ENCODE results near the gene ZNF296. TPM values are rescaled to one million over a fixed set of nuclear protein-coding genes. Genes with fewer than 3 reads are reported as not detected.

Gene ZNF296
- total and polyA plus RNA-seq, 2 donors (not counting 3 experiments of a cell fraction or from before 2014, with no cell fraction given) = 0.35 to 1.8 TPM

DNA sequence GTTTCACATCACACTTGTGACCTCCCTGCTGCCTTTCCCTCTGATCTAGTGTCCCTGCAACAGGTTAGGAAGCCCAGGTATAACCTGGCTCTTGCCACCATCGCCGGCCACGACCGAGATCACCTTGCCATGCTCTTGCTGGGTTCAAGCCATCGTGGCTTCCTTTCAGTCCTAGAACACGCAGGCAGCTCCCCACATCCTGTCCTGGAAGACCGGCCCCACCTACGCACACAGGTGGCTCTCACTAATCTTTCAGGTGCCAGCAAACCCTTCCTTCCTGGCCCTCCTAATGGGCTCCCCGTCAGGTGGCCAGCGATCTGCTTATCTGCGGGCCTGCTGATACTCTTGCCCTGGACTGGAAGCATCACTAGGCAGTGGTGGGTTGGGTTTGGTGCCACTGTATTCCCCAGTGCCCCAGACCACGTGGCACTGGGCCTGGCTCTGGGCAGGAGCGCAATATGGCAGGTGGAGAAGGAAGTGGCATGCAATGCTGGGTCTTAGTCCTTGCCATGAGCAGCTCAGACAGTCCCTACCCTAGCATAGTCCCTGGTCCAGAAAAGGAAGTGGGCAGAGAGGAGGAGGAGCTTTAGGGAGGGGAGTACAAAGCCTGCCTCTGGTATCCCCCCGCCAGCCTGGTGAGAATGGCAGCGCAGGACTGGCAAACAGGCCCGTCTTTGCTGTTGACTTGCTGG is 28.5 kb upstream of the ZNF296 start:
- no TSS peak for BruUV-seq (replicated peaks)
- no peak overlapping the region for H2AFZ ChIP-seq (ENCODE audit: low read depth, low read length)
- H3K9me1 ChIP-seq (replicated peaks; ENCODE audit: control insufficient read depth, extremely low read depth, insufficient read depth, low read length) = no peaks in the 10 kb centered on the region
- TF ChIP-seq, protein P1, sequence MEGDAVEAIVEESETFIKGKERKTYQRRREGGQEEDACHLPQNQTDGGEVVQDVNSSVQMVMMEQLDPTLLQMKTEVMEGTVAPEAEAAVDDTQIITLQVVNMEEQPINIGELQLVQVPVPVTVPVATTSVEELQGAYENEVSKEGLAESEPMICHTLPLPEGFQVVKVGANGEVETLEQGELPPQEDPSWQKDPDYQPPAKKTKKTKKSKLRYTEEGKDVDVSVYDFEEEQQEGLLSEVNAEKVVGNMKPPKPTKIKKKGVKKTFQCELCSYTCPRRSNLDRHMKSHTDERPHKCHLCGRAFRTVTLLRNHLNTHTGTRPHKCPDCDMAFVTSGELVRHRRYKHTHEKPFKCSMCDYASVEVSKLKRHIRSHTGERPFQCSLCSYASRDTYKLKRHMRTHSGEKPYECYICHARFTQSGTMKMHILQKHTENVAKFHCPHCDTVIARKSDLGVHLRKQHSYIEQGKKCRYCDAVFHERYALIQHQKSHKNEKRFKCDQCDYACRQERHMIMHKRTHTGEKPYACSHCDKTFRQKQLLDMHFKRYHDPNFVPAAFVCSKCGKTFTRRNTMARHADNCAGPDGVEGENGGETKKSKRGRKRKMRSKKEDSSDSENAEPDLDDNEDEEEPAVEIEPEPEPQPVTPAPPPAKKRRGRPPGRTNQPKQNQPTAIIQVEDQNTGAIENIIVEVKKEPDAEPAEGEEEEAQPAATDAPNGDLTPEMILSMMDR (IDR thresholded peaks at IDR 0.05; ENCODE audit: extremely low read depth in 1 of 2, insufficient read depth in 1 of 2, low read depth in 1 of 2, low read length in 2 of 2) = no peak
- TF ChIP-seq POLR2AphosphoS5 (IDR thresholded peaks at IDR 0.05; ENCODE audit: insufficient read depth, low read depth, low read length) = no peak
- no peak for TF ChIP-seq FOS (IDR thresholded peaks at IDR 0.05; ENCODE audit: borderline replicate concordance, insufficient read depth, low read length)
- no peak for TF ChIP-seq POLR2A (IDR thresholded peaks at IDR 0.05; ENCODE audit: low read depth, low read length)
- no peak for TF ChIP-seq JUN (IDR thresholded peaks at IDR 0.05; ENCODE audit: borderline replicate concordance, insufficient read depth, insufficient read length, low read depth)
- no peak for TF ChIP-seq GATA2 (IDR thresholded peaks at IDR 0.05; ENCODE audit: insufficient read depth, insufficient read length, low read depth, low read length)
- TF ChIP-seq, protein P2, sequence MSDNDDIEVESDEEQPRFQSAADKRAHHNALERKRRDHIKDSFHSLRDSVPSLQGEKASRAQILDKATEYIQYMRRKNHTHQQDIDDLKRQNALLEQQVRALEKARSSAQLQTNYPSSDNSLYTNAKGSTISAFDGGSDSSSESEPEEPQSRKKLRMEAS (IDR thresholded peaks at IDR 0.05; ENCODE audit: insufficient read depth, insufficient read length) = no peak
- no peak for TF ChIP-seq MYC (IDR thresholded peaks at IDR 0.05; ENCODE audit: low read depth, low read length)
- TF ChIP-seq EZH2 (IDR thresholded peaks at IDR 0.05; ENCODE audit: borderline replicate concordance, low read depth, low read length, severe bottlenecking) = no peak
- no peaks in the 10 kb centered on the region for H4K20me1 ChIP-seq (replicated peaks; ENCODE audit: control insufficient read depth, extremely low read depth, insufficient read depth, low read length)
- no peak overlapping the region for H3K9ac ChIP-seq (replicated peaks; ENCODE audit: extremely low read depth, insufficient read depth, low read length)
- H3K4me3 ChIP-seq (replicated peaks in 1 of 3; ENCODE audit: insufficient read depth in 1 of 3, low read depth in 1 of 3, low read length in 3 of 3) = no peak overlapping the region
- intact Hi-C loops (cut with micrococcal nuclease) = no loop called here
- FAIRE-seq (no peak), DNase-seq (ENCODE audit: low read depth, low spot score) (no peak)
- H3K9me3 ChIP-seq (replicated peaks; ENCODE audit: control insufficient read depth, insufficient read depth, low read length) = no peaks in the 10 kb centered on the region
- no peaks in the 10 kb centered on the region for H3K27me3 ChIP-seq (ENCODE audit: control insufficient read depth in 2 of 2, insufficient read depth in 2 of 2, low read length in 2 of 2)
- H3K4me1 ChIP-seq (ENCODE audit: control insufficient read depth, extremely low read depth, insufficient read depth, low read length) = no peaks in the 10 kb centered on the region
- H3K27ac ChIP-seq (ENCODE audit: insufficient read depth, low read depth, low read length) = no peak overlapping the region
- no peaks in the 10 kb centered on the region for H3K36me3 ChIP-seq (ENCODE audit: control insufficient read depth in 2 of 2, extremely low read depth in 1 of 2, insufficient read depth in 2 of 2, low read length in 2 of 2)
- ChIA-PET CTCF (interaction anchor here (1.1 kb wide), 1 partner anchor 16 kb away, joined by 3 read pairs; no protein-coding TSS in a partner anchor), POLR2A (no interaction called here)
- no peak overlapping the region for H3K4me2 ChIP-seq (ENCODE audit: insufficient read depth, low read length)
- dilution Hi-C loops (cut with MboI; ENCODE audit: extremely low pct_ligation_motif_present, low sequenced_read_pairs) = no loop called here
- peaks cover 78% of the 10 kb centered on the region for H3K79me2 ChIP-seq (ENCODE audit: control insufficient read depth, insufficient read depth, low read length)
